NK-92 (cell line): ENCODE data around the gene TRIM9.

Experiments used
- DNase-seq: peaks from one replicate; lab custom pipeline; 2025; ENCODE audit not compliant: unreplicated experiment; lab: John Stamatoyannopoulos, UW

Gene TRIM9

DNA sequence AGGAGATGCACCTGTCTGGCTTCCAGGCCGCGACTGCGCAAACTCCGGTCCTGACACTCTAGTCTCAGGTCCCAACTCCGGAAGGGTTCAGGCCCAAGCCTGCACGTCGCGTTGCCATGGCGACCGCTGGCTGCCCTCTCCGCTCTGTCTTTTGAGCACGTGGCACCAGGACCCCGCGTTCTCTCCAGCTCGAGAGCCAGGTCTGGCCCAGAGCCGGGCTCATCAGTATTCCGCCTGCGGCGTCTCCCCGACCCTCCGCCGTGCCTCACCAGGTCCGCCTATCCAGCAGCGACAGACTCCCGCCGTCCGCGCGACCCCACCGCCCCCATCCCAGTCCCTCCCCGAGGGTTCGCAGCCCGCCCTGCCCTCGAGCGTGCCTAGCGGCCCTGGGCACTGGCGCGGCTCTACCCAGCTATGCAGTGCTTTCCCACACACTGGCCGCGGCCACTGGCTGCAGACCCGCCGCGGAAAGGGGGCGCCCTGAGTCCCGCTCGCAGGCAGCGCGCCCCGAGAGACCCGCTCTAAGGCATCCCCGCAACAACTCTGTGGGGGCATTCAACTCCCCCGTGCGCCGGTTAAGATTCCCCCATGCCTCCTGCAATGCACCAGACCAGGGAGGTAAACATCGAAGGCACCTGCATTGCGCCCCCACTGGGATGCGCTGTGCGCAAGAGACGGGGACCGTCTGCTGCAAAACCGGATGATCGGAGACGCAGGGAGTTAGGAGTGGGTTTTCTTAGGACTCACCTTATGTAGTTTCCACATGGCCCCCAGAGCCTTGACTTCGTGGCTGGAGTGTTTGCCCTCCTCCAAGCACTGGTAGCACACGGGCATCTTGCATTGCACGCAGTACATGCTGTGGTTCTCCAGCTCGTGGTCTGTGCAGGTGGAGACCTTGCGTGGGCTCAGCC lies 1.3 kb downstream of the TRIM9 start:
- no peak for DNase-seq

DNA sequence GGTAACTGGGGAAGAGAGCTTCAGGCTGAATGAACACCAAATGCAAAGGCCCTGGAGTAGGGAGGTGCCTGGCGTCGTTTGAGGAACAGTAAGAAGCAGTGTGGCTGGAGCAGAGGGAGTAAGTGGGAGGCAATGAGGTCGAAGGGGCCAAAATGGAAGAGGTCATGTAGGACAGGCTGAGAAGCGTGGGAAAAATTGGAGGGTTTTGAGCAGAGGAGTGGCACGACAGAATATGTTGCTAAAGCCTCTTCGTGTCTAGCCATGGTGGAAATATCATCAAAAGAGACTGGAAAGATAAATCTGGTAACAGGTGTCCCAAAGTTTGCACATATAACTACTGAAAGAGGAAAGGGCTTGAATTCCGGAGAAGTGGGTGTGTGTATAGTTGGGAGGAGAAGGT lies 1.9 kb downstream of the TRIM9 start:
- no peak for DNase-seq

DNA sequence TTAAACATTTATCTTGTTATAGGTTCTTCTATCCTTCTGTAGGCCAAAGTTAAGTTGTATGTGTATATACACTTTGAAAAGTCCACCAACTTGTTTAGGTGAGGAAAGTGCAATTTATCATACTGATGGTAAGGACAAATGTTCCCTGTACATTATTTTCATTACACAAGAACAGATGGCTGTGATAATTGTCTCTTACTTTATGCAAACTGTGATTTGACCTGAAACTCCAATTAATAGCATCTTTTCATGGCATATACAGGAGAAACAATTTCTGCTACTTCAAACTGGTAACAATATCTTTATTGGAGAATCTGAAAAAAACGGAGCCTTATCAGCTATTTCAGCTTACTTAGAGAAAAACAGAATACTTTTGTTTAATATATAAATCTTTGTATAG lies 5.6 kb downstream of the TRIM9 start:
- DNase-seq: no peak

DNA sequence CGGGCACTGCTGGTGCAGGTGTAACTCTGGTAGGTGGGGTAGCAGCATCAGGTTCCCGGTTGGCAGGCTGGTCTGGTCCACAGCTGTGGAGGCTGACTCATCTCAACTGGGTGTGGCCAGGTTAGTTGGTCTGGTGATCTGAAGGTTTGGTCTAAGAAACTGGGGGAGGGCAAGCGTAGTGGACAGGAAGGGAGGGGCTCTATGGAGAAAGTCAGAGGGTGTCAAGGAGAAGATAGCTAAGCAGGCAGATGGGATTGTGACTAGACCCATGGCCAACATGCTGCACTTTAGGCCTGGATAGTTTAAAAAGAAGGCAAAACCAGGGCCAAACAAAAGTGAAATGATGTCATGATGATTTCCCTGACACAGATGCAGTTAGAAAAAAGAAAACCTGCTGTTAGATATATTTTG lies 7.9 kb downstream of the TRIM9 start:
- no peak for DNase-seq

DNA sequence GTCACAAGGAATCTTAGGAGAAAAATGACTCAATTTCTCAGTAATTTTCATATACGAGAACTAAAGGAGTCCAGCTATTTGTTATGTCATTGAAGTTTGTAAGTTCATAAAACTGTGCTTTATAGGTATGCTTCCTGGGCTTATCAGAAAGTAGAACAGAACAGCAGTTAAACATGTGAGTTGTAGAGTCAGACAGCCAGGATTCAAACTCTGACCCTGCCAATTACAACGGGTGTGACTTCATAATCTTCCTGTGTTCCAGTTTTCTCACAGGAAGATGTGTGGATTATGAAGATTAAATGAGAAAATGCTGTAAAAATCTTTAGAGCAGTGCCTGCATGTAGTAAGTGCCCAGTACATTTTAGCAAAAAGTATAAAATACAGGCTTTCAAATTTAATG lies 8.9 kb downstream of the TRIM9 start:
- DNase-seq: no peak

DNA sequence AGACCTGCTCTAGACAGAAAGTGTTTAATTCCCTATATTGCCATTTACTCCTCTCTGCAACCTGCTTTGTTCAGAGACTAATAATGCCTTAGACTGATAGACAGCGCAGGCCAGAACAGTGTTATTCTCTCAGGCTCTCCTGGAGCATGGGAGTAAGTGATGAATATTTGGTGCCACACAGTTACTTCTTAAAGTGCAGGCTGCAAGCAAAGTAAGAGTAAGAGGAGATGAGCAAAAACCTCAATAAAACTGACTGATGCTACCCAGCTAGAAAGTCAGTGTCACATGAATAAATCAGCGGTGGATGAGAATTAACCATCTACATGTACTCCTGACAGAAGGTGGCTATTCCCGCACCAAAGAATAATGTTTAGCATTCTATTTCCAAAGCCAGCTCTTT lies 9.9 kb downstream of the TRIM9 start:
- no peak for DNase-seq

DNA sequence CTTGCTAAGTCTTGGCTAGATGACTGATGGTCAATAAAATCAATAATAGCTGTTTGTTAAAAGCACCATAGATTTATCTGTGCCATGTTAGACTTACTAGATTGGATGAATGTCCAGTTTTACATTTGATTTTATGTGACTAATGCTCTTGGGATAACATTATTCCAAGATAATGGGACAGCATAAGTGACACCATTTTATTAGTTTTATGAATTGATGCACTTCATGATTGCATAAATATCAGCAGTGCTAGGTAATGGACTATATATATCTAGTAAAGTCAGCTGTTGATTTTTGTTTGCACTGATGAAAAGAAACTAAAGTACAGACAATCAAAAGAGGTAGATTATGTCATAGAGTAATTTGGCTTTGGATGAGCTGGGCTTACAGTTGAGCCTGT lies 10.4 kb downstream of the TRIM9 start:
- DNase-seq: no peak

DNA sequence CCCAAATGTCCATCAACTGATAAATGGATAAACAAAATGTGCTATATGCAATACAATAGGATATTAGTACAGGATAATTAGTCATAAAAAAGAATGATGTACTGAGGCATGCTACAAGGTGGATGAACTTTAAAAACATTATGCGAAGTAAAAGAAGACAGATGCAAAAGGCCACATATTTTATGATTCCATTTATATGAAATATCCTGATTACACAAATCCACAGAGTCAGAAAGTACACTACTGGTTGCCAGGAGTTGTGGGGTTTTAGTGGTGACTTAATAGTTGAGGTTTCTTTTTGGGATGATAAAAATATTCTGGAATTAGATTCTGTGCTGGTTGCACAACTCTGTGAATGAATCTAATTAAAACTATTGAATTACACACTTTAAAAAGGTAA lies 12.6 kb downstream of the TRIM9 start:
- DNase-seq: no peak

DNA sequence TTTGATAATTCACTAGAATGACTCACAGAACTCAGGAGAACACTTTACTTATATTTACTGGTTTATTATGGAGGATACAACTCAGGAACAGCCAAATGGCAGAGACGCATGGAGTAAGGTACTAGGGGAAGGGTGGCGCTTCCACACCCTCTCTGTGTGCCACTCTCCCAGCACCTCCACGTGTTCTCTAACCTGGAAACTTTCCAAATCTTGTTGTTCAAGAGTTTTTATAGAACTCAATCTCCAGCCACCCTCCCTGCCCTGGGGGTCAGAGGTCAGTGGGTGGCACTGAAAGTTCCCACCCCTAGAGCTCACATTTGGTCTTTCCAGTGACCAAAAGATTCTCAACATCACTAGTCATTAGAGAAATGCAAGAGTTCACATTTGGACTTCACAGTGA lies 13.2 kb downstream of the TRIM9 start:
- DNase-seq: no peak

DNA sequence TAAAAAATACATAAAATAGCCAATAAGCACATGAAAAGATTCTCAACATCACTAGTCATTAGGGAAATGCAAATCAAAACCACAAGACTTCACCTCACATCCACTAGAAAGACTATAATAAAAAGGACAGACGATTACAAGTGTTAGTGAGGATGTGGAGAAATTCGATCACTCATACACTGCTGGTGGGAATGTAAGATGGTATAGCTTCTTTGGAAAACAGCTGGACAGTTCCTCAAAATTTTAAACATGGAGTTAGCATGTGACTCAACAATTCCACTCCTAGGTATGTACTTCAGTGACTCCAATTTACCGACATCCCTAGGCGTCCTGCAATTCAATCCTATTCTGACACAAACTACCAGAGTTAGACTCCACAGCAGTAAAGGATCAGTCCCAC lies 13.7 kb downstream of the TRIM9 start:
- DNase-seq: no peak

DNA sequence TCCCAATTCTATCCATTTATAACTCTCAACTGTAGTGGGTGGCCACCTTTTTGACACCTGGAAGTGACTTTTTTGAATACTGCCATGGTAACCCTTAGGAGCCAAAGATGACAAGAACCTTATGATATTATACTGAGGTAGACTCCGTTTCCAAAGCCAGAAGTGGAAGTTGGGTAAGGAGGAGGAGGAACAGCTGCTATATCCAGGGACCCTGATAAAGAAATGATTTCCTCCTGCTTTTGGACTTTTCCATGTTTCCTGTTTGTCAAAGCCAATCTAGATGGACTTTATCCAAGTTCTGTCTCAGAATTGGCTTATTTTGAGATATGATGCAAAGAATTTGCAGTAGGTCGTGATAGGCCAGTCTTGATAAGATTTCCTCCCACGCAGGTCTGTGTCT lies 14.3 kb downstream of the TRIM9 start:
- no peak for DNase-seq

DNA sequence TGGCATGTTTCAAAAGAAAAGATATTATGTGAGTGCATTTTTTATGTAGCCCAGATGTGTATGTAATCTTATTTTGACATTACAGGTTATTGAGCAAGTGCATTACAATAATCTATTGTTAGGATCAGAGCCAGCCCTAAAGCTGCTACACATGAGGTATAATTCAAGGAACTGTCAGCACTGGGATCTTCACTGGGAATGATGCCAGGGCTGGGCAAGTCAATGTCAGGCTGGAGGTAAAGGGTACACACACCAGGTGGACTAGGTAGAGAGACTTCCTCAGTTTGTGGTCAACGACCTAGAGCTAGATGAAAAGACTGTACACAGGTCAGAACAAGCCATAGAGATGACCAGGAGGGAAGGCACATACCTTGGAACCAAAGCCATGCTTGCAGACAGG lies 15.4 kb downstream of the TRIM9 start:
- DNase-seq: no peak

DNA sequence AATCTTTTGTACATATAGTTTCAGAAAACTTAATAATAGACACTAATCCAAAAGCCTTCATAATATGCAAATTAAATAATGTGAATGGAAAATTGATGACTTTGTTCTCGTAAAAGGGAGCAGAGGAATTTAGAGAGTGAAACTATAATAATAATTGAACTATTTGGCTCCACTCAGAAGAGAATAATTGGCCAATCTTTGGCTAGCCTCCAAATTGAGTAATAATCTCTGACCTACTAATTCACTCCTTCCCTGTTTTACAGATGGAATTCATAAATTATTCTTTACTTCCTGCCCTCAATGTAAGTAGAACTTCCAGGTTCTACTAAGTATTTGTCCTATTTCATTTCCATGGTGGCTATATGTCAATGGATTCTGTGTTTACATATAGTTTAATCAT lies 15.8 kb downstream of the TRIM9 start:
- no peak for DNase-seq

DNA sequence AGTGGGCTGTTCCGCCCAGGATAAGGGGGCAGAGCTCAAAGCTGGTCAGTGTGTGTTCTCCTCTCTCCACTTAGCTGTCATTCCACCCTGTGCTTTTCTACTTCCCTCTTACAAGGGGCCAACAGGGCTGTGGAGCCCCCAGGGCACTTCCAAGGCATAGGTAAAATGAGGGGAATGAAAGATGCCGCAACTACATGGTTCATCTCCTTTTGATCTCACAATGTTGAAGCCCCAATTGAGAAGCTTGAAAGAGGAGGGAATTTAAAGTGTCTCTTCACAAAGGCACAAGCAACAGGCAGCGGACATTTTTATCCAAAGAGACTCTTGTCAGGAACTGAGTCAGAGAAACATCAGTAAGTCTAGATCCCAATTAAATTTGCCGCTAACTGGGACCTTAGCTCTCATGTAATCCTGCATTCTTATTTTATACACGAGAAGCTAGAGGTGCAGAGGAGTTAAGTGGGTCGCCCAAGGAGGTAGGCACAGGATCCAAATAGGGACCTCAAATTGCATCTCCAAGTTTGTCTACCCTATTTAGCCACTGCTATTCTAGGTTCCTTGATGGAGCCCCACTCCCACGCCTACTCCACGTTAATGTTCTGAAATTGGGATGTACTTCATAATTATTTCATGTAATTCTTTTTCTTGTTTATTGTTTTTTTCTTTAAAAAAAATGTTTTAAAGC lies 20.1 kb downstream of the TRIM9 start:
- no peak for DNase-seq

DNA sequence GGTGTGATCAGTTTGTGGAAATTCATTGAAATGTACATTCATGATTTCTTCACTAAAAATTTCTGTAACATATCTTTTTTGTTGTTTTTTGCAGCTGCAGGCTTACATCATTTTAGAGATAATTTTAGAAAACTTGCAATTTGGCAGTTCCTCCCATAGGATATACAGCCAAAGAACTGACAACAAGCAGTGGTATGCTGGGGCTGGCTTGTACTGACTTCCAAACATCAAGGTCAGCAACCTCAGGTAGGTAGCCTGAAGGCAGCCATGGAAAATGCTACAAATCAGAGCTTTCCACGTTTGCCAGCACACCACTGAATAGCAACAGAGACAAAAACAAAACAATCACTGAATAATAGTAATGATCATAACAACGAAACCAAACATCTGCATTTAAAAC lies 21.2 kb downstream of the TRIM9 start:
- no peak for DNase-seq

DNA sequence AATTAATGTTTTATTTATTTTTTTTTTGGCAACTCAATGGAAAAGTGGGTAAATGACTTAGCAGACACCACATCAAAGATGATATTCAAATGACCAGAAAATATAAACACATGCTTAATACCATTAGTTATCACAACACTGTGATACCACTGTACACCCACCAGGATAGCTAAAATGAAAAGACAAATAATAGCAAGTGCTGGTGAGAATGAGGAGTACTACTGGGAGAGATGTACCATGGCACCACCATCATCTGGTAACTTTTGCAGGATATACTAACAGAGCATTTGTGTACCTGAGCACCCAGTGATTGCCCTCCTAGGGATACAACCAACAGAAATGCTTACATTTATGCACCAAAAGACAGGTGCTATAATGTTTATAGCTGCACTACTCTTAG lies 21.9 kb downstream of the TRIM9 start:
- no peak for DNase-seq

DNA sequence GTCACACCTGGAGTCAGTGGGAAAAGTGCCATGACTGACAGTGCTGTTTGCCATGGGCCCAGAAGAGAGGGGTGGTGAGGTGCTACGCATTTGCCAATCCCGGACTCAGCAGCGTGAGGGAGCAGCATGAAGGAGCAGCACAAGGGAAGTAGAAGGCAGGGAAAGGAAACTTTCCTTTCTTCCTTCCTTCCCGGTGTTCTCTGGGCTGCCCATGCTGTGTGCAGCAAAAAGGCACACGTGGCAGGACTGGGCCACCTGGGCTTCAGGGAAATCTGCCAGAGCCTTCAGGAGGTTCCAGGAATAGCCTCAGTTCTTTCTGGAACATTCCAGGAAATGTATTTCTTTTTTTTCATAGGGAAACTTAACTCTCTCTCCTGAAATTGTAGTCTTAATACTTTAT lies 23.0 kb downstream of the TRIM9 start:
- DNase-seq: no peak

DNA sequence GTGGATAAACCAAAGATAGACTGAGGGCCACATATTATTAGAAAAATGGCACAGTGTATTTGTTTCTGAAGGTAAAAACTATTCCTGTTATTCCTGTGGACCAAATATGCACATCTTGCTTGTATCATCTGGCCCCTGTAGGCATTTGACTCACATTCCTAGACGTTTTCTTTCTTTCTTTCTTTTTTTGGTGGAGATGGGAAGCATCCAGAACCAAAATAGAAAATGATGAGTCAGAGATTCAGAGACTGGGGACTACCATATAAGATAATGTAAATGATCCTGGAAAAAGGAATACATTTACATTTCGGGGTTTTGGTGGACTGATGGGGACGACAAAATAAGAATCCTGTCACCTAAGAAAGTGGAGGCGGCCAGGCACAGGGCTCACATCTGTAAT lies 24.2 kb downstream of the TRIM9 start:
- DNase-seq: no peak

DNA sequence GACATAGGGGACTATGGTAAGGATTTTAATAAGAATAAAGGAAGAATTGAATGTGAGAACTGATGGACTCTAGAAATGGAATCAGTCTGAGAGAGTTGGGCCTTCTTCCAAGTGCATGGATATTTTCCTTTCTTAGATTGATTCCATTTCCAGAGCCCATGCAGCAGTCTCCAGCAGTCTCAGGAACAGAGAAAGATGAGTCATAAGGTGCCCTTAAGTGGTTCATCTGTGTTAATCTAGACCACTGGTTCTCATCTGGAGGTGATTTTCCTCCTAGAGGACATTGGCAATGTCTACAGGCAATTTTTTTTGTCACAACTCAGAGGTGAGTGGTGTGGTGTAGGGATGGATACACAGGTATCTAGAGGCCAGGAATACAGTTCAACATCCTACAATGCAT lies 25.9 kb downstream of the TRIM9 start:
- DNase-seq: no peak

DNA sequence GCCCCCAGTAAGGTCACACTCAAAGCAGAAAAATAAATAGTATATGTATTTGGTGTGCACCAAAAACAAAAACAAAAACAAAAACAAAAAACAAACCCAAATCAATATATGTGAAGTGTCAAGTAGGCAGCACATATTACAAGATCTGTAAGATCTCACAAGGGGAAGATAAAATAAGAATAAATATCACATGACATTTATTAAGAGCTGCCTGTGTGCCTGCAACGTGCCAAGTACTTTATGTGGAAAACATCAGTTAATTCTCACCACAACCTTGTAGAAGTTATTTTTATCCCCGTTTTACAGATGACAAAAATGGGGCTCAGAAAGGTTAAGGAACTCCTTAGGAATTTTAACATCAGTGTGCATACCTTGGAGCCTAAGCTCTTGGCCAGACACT lies 26.6 kb downstream of the TRIM9 start:
- no peak for DNase-seq

DNA sequence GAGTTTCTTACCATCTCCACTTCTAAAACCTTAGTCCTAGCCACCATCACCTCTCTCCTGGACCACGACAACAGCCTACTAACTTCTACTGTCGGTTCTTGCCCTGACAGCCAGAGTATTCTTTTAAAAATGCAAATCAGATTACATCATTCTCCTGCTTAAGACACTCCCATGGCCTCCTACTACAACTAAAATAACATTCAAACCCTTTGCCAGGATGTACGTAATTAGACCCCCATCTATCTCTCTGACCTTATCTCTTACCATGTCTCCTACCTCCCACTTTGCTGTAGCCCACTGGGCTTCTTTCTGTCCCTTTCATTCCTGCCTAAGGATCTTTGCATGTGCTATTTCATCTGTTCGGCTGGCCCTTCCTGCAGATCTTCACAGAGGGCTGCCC lies 27.6 kb downstream of the TRIM9 start:
- no peak for DNase-seq

DNA sequence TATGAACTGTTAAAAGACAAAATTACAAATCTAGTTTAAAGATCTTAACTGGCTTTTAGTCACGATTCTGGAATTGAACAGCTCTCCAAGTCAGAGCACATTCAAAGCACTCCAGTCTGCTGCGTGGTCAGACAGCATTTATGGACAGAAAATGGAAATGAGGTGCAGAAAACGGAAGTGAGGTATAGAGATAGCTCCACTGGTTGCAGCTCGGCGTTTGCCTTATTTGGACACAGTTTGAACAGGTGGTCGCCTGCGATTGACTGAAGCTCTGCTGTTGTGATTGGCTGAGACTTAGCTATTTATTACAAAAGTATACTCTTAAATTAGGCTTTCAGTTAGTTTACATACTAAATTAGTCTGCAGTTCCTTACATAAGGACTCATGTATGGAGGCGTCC lies 28.3 kb downstream of the TRIM9 start:
- DNase-seq: no peak

DNA sequence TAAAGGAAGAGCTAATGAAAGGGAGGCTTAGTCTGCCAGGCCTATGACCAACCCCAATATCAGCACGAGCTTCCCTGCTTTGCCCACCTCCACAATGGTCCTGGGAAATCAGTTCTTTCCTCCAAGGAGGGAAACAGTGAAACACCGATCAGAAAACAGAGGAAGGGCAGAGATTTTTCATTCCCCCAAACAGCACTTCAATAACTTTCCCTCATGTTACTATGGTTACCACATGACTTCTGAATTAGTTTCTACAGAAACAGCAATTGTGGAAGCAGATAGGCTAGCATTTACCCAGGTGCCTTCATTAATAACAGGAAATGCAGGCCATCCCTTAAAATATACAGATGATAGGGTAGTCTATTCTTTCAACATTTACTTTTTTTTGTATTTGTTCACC lies 35.9 kb downstream of the TRIM9 start:
- no peak for DNase-seq
